PC-3 (cell line): Measurements from ENCODE around the gene OR10H5.

ENCODE experiments used
- CTCF ChIP-seq: fragments of 300-600 bp; sonication (generic); conservative IDR thresholded peaks from 2 replicates; pipeline ENCODE4 v1.5.1; 2017; ENCODE audit warnings: antibody characterized with exemption, low read depth, mild to moderate bottlenecking, low read length
- EZH2 ChIP-seq: fragments of 300-600 bp; sonication (generic); IDR thresholded peaks from one replicate; pipeline ENCODE4 v1.6.1; 2017; ENCODE audit warnings: antibody characterized with exemption, mild to moderate bottlenecking, low read length; ENCODE audit not compliant: unreplicated experiment
- EZH2phosphoT487 ChIP-seq: fragments of 300-600 bp; sonication (generic); IDR thresholded peaks from 2 replicates; pipeline ENCODE4 v1.6.1; 2018; ENCODE audit warnings: mild to moderate bottlenecking, antibody characterized with exemption, low read length, borderline replicate concordance

GRCh38 chr19:15737722-15738121, 49.7 kb upstream of the OR10H5 start, which contains the start of gene OR10H3:
- TF ChIP-seq CTCF (no peak), EZH2 (no peak), EZH2phosphoT487 (no peak)
